GM13976 (cell line): ENCODE results near the gene SLC9A5.

Source experiments
- DNase-seq: peaks from one replicate; pipeline ENCODE4 v3.0.0; 2012; ENCODE audit warnings: low spot score
- CTCF ChIP-seq: IDR thresholded peaks from 2 replicates; pipeline ENCODE4 v1.5.1; 2012; ENCODE audit warnings: borderline replicate concordance, mild to moderate bottlenecking; ENCODE audit not compliant: insufficient read depth; ENCODE audit errors: extremely low read depth, missing control alignments, control extremely low read depth
- in situ Hi-C: fragments of 300-500 bp; cut with MboI; formaldehyde crosslinking; loops from one replicate; pipeline ENCODE4 v1.12.0; 2022; ENCODE audit warnings: low sequenced_read_pairs, mixed read lengths, inconsistent platforms; ENCODE audit not compliant: unreplicated experiment

The SLC9A5 gene

GRCh38 chr16:67235816-67236562 is 12.8 kb upstream of the SLC9A5 start:
- DNase-seq, result no peak
- in situ Hi-C loops, result no loop called here
- TF ChIP-seq CTCF, result no peak

GRCh38 chr16:67236563-67237395 is 12.0 kb upstream of the SLC9A5 start:
- in situ Hi-C loops, result no loop called here
- DNase-seq, result peak; percentile 87
- TF ChIP-seq CTCF, result no peak

GRCh38 chr16:67237396-67238277 is 11.1 kb upstream of the SLC9A5 start:
- TF ChIP-seq CTCF, result no peak
- DNase-seq, result no peak
- in situ Hi-C loops, result no loop called here

GRCh38 chr16:67238278-67238575 is 10.6 kb upstream of the SLC9A5 start:
- TF ChIP-seq CTCF, result no peak
- no peak for DNase-seq
- in situ Hi-C loops, result no loop called here

- in situ Hi-C loops, result no loop called here
- no peak for DNase-seq
- TF ChIP-seq CTCF, result no peak
These were observed 9.8 kb upstream of the SLC9A5 start for GRCh38 chr16:67238806-67239470.

- TF ChIP-seq CTCF, result no peak
- no peak for DNase-seq
- in situ Hi-C loops, result no loop called here
These were observed 8.3 kb upstream of the SLC9A5 start for GRCh38 chr16:67240506-67240905.
